ENCODE data around the gene ZNF664.

Gene ZNF664

DNA sequence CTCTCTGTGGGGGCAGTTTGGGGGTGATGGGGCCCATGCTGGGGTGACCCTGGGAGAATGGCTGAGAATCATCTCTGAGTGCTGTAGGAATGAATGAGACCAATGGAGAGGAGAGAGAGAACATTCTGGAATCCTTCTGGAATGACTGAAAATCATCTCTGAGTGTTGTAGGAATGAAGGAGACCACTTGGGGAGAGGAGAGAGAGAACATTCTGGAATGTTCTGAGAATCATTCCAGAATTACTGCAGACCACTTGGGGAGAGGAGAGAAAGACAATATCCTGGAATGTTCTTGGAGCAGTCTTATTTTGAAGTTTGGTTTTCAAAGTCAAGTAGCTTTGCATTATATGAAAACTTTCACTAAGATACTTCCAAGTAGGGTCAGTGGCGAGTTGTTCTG, 64.3 kb downstream of the ZNF664 start:
- ChIA-PET CTCF (interaction anchor here (0.6 to 2.6 kb wide), 7 partner anchors 235 to 741 kb away, joined by 3 to 16 read pairs (median 4); no protein-coding TSS in a partner anchor), POLR2A (ENCODE audit: low non-redundant PET) (no interaction called here)
- H3K27ac ChIP-seq, result no peak overlapping the region
- no peak for TF ChIP-seq CTCF (conservative IDR thresholded peaks at IDR 0.05; ENCODE audit: low read depth)
- DNase-seq (ENCODE audit: low spot score), result no peak

DNA sequence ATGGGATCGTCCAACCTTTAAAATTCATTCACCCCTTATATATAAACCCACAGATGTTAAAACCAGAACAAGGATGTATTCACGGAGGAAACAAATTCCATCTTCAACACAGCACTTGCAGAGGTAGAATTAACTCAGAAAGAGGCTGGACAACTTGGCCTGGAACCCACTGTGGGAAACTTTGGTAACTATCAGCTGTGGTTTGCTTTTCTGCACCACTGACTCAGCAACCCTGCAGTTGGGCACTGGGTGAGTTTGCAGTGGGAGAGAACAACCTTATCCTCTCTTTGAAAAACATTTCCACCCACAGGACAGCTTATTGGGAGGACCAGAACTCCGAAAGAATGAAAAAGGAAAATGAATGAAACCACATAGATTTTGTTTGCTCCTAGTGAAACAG, 66.3 kb downstream of the ZNF664 start:
- no peak for TF ChIP-seq CTCF (conservative IDR thresholded peaks at IDR 0.05; ENCODE audit: low read depth)
- H3K27ac ChIP-seq, result no peak overlapping the region
- ChIA-PET POLR2A (ENCODE audit: low non-redundant PET) (no interaction called here), CTCF (interaction anchor here (0.6 to 1.3 kb wide), 3 partner anchors 52 to 282 kb away, joined by 4 to 6 read pairs (median 5); no protein-coding TSS in a partner anchor)
- DNase-seq (ENCODE audit: low spot score), result no peak

DNA sequence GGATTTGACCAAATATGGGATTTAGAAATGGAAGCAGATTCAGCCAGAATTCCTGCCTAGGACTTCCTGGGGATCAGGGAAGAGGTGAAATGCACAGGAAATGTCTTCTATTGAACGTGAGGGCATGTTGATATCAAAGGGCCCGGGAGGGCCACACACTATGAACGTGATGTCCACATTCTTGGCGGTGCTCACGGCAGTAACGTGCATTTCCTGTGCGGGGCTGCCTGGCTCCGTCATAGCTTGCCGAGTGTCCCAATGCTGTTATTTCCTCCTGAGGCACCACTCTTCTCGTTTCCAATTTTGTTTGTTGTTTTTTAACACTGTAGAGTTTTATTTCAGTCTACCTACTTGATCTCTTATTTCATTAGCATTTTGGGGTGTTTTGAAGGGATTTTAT, 67.3 kb downstream of the ZNF664 start:
- H3K27ac ChIP-seq, result no peak overlapping the region
- DNase-seq (ENCODE audit: low spot score), result no peak
- TF ChIP-seq CTCF (conservative IDR thresholded peaks at IDR 0.05; ENCODE audit: low read depth), result no peak
- POLR2A ChIA-PET (ENCODE audit: low non-redundant PET), result no interaction called here
- CTCF ChIA-PET, result interaction anchor here (1.3 kb wide), 1 partner anchor 281 kb away, joined by 4 read pairs; no protein-coding TSS in a partner anchor

- ChIA-PET CTCF (interaction anchor here (0.7 kb wide), 1 partner anchor 42 kb away, joined by 3 read pairs; no protein-coding TSS in a partner anchor), POLR2A (ENCODE audit: low non-redundant PET) (no interaction called here)
- no peak for TF ChIP-seq CTCF (conservative IDR thresholded peaks at IDR 0.05; ENCODE audit: low read depth)
- H3K27ac ChIP-seq, result no peak overlapping the region
- no peak for DNase-seq (ENCODE audit: low spot score)
Observed at GRCh38 chr12:124040737-124041136, 67.7 kb downstream of the ZNF664 start.

DNA sequence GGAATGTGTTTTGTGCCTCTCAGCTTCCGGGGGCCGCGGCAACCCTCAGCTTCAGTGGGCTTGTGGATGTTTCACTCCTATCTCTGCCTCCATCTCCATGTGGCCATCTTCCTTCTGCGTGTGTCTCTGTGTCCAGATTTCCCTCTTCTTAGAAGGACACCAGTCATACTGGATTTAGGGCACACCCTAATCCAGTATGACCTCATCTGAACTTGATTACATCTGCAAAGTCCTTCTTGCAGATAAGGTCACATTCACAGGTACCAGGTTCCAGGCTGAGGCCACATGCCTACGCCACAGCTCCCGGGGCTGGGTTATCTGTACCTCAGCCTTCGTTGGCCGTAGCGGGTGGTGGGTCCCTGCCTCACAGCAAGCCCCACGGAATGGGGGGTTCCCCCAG, 68.9 kb downstream of the ZNF664 start:
- no peak for DNase-seq (ENCODE audit: low spot score)
- ChIA-PET CTCF (interaction anchor here (0.9 kb wide), 1 partner anchor 9 kb away, joined by 3 read pairs; no protein-coding TSS in a partner anchor), POLR2A (ENCODE audit: low non-redundant PET) (no interaction called here)
- no peak for TF ChIP-seq CTCF (conservative IDR thresholded peaks at IDR 0.05; ENCODE audit: low read depth)
- H3K27ac ChIP-seq, result no peak overlapping the region

GRCh38 chr12:124044021-124044420, 71.0 kb downstream of the ZNF664 start:
- TF ChIP-seq CTCF (conservative IDR thresholded peaks at IDR 0.05; ENCODE audit: low read depth), result no peak
- H3K27ac ChIP-seq, result no peak overlapping the region
- ChIA-PET CTCF (interaction anchor here (0.6 to 0.9 kb wide), 3 partner anchors 11 to 337 kb away, joined by 3 to 7 read pairs (median 3); no protein-coding TSS in a partner anchor), POLR2A (ENCODE audit: low non-redundant PET) (no interaction called here)
- no peak for DNase-seq (ENCODE audit: low spot score)

Data from RWPE1 (cell line).